HuH-7 (cell line): ENCODE data around the gene ZIM2.

ENCODE experiments used
- DNase-seq: peaks from one replicate; pipeline ENCODE4 v3.0.0; 2011; ENCODE audit warnings: low spot score

Gene ZIM2

DNA sequence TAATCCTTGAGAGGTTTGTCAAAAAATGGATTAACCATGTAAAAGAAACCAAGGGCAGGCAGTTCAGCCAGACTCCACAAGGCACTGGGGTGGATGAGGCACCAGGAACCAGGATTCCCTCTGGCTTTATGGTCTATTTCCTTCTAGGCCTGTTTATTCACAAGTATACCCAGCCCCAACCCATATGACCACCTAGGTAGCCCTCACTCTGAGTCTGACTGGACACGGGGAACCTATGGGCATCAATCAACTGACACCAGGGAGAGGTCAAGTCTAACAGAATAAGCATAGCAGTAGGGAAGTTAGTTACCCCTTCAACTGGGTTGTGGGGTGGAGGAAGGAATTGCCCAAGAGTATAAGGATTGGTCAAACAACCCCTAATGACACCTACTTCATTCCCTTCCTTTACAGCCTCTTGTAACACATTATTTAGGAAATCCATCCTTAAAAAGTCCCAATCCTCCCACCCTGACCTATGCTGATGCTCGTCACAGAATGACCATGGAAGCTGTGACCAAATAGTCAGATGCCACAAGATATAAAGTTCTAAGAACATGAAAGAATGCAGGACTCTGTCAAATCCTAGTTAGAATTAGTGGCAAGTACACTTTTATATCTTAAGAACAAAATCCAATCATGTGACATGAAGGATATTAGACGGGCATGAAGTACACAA, 31.7 kb downstream of the ZIM2 start:
- DNase-seq: no peak

DNA sequence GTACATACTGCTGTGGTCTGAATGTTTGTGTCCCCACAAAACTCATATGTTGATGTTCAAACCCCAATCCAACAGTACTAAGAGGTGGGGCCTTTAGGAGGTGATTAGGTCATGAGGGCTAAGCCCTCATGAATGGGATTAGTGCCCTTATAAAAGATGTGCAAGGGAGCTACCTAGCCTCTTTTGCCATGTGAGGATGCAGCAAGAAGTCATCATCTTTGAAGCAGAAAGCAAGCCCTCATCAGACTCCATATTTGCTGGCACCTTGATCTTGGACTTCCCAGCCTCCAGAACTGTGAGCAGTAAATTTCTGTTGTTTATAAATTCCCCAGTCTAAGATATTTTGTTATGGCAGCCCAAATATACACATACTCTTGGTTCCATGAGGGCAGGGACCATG, 33.9 kb downstream of the ZIM2 start:
- DNase-seq: no peak

DNA sequence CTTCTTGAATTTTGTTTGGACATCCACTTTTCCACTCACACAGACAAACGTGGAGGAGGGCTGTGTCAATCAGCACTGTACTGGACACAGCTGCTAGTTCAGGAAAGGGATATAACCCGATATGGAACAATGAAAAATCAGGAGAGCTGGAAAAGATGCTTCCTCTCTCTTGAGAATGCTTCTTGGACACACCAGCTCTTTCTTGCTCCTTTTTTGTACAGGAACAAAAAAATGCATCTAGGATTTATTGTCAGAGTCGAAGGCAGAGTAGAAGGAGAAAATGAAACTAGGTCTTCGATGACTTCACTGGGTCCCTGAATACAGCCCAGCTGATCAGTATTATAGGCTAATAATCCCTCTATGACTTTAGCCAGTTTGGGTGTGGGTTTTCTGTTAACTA, 62.2 kb downstream of the ZIM2 start:
- DNase-seq: no peak

DNA sequence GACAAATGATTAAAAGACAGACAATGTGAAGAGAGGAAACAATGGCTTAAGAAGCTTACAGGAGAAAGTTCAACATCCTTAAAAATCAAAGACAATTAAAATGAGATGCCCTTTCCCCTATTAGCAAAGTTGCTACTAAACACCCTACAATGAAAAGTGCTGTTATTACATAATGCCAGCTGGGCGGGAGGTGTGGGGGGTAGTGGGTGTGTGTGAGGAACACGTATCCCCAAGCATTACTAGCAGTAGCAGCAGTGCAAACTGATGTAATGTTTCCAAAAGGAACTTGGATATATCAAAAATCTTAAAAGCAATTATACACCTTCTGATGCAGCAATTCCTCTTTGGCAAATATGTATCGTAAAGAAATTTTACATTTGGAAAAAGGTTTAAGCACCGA, 70.9 kb downstream of the ZIM2 start:
- DNase-seq: no peak

DNA sequence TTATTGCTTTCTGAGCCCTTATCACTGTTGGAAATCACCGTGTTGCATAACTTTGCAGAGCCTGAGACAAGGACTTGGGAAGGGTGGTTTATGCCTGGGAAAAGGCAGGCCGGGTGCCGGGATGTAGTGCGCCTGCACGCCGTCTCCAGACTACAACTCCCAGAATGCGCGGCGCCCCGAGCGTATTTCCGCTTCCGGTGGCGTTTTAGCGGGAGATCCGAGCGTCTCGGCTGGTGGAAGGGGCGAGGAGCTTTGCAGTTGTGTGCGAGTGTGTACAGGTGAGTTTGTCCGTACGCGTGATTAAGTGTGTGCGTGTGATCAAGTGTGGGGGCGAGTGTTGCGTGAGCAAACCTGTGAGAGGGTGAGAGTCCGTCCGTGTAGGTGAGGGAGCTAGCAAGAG, 75.4 kb downstream of the ZIM2 start:
- no peak for DNase-seq

DNA sequence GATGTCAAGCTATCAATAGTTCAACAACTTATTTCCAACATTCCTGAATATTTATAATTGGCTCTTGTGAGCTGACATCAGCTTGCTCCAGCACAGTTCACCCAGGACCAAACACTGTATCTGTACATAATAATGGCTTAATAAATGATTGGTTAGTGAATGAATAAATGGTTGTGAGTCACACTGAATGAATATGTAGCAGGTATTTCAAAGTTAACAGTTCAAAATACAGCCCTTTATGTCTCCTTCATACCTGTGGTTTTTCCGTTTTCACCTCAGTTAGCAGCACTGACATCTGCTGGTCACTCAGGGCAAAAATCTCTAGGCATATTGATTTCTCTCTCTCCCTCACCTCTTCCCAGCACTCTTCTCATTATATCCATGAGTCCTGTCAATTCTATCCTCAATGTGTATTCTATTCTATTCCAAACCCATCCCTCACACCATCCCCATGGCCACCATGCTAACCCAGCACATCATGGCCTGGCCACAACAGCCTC, 76.3 kb downstream of the ZIM2 start:
- DNase-seq: no peak

DNA sequence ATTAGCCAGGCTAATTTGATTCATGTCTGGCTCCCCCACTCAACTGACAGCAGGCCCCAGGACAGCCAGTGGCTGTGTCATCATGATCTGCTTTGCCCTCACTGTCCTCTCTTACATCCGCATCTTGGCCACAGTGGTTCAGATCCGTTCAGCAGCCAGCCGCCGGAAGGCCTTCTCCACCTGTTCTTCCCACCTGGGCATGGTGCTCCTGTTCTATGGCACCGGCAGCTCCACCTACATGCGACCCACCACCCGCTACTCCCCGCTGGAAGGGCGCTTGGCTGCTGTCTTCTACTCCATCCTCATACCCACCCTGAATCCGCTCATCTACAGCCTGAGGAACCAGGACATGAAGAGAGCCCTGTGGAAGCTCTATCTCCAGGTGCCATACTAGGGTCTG, 79.7 kb downstream of the ZIM2 start:
- no peak for DNase-seq

DNA sequence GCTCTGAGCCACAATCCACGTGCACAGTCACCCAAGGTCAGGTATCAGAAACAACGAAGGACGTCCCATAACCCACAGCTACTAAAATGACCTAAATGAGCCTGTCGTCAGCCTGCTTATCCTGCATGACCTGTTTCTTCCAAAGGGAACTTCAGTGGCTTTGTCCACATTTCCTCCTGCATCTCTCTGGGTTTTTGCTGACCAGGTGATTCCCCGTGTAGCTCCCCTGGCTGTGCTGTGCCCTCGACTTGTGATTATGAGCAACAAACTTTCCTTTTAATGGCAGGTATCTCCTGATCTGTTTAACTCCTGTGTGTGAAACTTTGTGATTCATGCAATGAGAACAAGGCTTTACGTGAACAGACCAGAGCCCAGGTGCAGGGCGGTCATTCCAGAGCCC, 81.0 kb downstream of the ZIM2 start:
- no peak for DNase-seq

DNA sequence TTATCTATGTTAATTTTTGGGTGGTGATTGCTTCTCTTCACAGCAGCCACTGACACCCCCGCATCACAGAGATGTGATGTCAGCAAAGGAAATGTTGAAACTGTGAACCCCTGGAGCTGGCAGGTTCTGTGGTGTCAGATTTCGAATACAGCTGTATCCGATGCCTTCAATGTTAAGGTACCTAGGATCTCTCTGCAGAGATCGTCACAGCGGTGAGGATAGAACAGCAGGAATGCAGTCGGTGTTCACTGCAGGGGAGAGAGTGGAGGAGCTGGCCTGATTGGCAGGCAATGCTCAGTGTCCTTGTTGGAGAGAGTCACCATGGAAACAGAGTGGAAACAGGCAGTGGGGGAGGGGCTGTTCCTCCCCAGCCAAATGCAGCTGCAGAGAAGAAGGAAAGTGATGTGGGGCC, 89.4 kb downstream of the ZIM2 start:
- no peak for DNase-seq

DNA sequence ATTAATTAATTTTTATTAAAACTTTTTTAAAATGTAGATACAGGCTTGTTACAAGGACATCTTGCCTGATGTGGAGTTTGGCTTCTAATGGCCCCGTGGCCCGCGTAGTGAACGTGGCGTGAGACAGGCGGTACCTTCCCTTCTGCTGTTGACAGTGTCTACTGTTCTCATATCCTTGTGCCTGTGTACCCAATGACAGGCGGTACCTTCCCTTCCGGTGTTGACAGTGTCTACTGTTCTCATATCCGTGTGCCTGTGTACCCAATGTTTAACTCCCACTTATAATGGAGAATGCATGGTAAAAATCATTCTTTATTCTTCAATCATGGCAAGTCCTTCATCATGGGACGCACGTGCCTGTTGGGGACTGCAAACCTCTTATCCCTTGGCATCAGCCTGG, 89.9 kb downstream of the ZIM2 start:
- no peak for DNase-seq

DNA sequence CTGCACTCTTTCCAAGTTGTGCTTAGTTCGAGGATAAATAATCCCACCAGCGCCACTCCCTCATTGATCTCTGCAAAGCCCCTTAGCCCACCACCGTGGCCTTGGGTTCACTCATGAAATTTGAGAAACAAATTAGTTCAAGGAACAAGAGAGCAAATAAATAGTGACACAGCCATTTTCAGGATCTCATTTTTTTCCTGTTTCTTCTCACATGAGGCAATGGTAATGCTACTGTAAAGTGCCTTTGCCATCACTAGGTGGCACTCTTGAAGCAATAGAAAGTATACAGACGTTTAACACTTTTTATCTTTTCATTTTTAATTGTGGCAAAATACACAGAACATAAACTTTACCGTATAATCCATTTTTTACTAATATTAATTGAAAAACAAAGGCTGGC, 92.1 kb downstream of the ZIM2 start:
- DNase-seq: no peak

DNA sequence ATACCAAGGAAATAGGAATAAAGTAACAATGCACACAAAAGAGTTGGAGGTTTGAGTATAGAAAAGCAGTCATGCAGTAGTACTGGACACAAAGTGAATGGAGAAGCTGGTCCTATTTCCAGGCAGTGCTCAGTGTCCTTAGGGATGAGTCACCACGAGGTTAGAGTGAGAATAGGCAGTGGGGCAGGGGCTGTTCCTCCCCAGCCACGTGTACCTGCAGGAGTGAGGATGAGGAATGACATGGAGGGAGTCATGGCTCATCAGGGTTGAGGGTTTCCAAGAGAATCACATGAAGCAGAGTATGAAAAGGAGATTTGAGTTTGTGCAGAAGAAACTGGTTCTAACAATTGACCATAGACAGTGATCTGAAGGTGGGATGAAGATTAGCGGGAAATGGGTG, 94.2 kb downstream of the ZIM2 start:
- DNase-seq: no peak

DNA sequence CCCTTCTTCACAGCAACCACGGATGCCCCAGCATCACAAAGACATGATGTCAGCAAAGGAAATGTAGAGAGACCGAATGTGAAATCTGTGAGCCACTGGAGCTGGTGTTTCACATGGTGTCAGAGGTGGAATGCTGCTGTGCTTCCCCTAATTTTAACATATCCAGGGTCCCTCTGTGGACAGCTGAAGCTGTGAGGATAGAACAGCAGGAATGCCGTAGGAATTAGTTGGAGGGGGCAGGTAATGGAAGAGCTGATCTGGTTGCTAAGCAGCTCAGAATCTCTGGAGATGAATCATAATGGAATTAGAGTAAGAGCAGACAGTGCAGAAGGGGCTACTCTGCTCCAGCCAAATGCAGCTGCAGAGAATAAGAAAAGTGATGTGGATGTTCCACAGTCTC, 100.0 kb downstream of the ZIM2 start:
- DNase-seq: no peak

DNA sequence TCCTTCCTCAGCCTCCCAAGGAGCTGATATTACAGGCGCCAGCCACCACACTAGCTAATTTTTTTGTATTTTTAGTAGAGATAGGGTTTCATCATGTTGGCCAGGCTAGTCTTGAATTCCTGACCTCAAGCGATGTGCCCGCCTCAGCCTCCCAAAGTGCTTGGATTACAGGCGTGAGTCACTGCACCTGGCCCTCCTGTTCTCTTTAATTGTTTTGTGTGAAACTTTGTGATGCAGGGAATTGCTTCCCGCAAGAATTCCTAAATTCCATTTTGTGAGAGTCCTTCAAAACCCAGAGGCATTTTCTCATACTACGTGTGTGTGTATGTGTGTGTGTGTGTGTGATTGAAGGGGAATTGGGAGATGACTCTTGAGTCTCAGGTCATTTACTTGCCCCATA, 104.0 kb downstream of the ZIM2 start:
- DNase-seq: no peak

DNA sequence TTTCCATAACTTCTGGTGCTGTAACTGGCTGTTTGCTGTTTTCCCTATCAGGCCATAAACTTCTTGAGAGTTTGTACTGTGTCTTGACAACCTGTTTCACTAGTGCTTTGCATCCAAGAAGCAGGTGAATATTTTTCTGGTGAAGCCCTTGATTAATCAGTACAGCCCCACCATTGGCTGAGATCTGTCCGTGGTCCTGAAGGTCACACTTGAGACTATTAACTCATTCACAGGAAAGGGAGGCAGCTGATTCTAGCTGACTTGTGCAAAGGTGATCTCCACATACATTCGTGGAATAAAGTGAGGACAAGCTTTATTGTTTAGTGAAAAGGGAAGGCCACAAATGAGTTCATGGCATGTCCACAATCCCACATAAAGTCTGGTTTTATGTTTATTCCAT, 107.5 kb downstream of the ZIM2 start:
- DNase-seq: no peak

DNA sequence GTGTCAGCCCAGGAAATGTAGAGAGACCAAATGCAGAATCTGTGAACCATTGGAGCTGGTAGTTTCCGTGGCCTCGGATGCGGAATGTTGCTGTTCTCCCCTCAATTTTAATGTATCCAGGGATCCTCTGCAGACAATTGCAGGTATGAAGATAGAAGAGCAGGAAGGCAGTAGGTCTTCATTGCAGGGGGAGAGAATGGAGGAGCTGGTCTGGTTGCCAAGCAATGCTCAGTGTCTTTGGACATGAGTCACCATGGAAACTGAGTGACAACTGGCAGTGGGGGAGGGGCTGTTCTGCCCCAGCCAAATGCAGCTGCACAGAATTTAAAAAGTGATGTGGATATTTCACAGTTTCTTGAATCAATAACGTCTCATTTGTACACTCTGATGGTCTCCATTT, 112.8 kb downstream of the ZIM2 start:
- DNase-seq: no peak

DNA sequence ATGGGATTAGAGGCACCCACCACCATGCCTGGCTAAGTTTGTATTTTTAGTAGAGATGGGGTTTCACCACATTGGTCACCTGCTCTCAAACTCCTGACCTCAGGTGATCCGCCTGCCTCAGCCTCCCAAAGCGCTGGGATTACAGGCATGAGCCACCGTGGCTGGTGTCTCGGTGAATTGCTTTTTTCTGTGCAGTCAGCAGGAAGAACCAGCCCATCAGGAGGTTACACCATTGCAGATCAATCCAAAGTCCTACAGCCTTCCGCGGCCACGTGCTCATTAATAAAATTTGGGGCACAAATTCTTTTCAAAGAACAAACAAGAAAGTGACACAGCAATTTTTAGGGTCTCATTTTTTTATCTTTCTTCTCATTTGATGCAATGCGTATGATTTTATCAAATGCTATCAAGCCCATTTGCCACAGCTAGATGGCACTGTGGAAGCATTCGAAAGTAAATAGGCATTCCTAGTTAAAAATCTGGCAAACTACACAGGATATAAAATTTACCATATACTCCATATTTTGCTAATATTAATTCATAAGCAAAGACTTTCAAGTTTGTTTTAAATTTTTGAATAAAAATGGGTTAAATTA, 114.6 kb downstream of the ZIM2 start:
- no peak for DNase-seq
